Measurements from ENCODE around the gene IL17D. TPM values are rescaled to one million over a fixed set of nuclear protein-coding genes. Genes with fewer than 3 reads are reported as not detected.

IL17D gene
- total RNA-seq, 1 experiment from 2014 or later, result 1.2 TPM

- Histone ChIP-seq H4K20me1 (ENCODE audit: control insufficient read depth, insufficient read depth, insufficient read length) (no peaks in the 10 kb centered on the region), H3K4ac (ENCODE audit: low read depth, low read length) (no peak overlapping the region), H3K79me2 (ENCODE audit: insufficient read depth, low read length) (no peaks in the 10 kb centered on the region), H2BK20ac (ENCODE audit: low read depth, low read length, poor library complexity, severe bottlenecking) (no peak overlapping the region), H2BK5ac (ENCODE audit: insufficient read length, low read length) (no peak overlapping the region), H4K91ac (ENCODE audit: insufficient read length, low read depth, low read length) (no peak overlapping the region), H3K14ac (ENCODE audit: insufficient read depth, low read length) (no peak overlapping the region), H3K23ac (ENCODE audit: insufficient read length, low read depth, low read length) (no peak overlapping the region), H3K27me3 (ENCODE audit: insufficient read depth, low read length) (no peaks in the 10 kb centered on the region), H2AK5ac (ENCODE audit: insufficient read length, low read length) (no peak overlapping the region), H3K79me1 (ENCODE audit: insufficient read depth, low read depth, low read length, poor library complexity, severe bottlenecking) (no peaks in the 10 kb centered on the region), H2BK12ac (ENCODE audit: insufficient read length, low read depth, low read length) (no peak overlapping the region), H3K4me1 (ENCODE audit: insufficient read depth, low read length) (no peaks in the 10 kb centered on the region), H3K27ac (ENCODE audit: insufficient read length, low read depth, low read length) (no peak overlapping the region), H3K23me2 (ENCODE audit: insufficient read length, low read depth, low read length, poor library complexity, severe bottlenecking) (peaks cover 6% of the 10 kb centered on the region), H3K4me2 (ENCODE audit: insufficient read depth, insufficient read length, low read length) (no peak overlapping the region), H3T11ph (ENCODE audit: low read length) (no peak overlapping the region), H4K5ac (ENCODE audit: insufficient read length, low read depth, low read length) (no peak overlapping the region), H4K8ac (replicated peaks; ENCODE audit: insufficient read length, low read depth, low read length) (no peak overlapping the region), H2AFZ (ENCODE audit: low read length) (no peak overlapping the region), H2BK15ac (ENCODE audit: low read depth, low read length) (no peak overlapping the region), H3K18ac (ENCODE audit: insufficient read length, low read depth, low read length) (no peak overlapping the region), H3K9me3 (ENCODE audit: control insufficient read depth, low read depth, low read length) (no peaks in the 10 kb centered on the region), H3K9ac (ENCODE audit: extremely low read depth, insufficient read length, low read length) (no peak overlapping the region), H2BK120ac (ENCODE audit: low read depth, low read length, poor library complexity, severe bottlenecking) (no peak overlapping the region), H3K56ac (ENCODE audit: insufficient read length, low read depth, low read length) (no peak overlapping the region)
- Mint-ChIP-seq H3K9me3 (peaks cover 19 to 28% of the 10 kb centered on the region in 2 experiments), H3K36me3 (ENCODE audit: insufficient read depth in 1 of 3, low read depth in 3 of 3) (peaks cover 23 to 40% (median 24%) of the 10 kb centered on the region in 3 experiments), H3K27me3 (ENCODE audit: low read depth) (peaks cover 3% of the 10 kb centered on the region; the same call in 1 of the 2 replicates), H3K4me1 (peaks cover 15 to 19% of the 10 kb centered on the region in 2 experiments), H3K4me3 (no peak overlapping the region), H3K27ac (no peak overlapping the region)
- DNase-seq, result no peak
- TF ChIP-seq CTCF (conservative IDR thresholded peaks at IDR 0.05), result no peak
- no CpG with 5 or more reads among the region's 1 CpG for WGBS (ENCODE audit: extremely low coverage, insufficient read length, low lambda C conversion rate)
Measured at GRCh38 chr13:20769834-20770233, 66.3 kb downstream of the IL17D start.

Other genes starting within 250 kb of the IL17D start
- gene CRYL1, start 177.8 kb upstream of the IL17D start, total RNA-seq (2021), result 3.2 and 3.7 TPM in 2 replicates
- gene IFT88, start 136.5 kb upstream of the IL17D start, total RNA-seq (2021), result 5.2 and 5.6 TPM in 2 replicates
- 5.1 and 6.1 TPM in 2 replicates for gene EEF1AKMT1, start 70.3 kb downstream of the IL17D start, total RNA-seq (2021)
- gene XPO4, start 199.0 kb downstream of the IL17D start, total RNA-seq (2021), result 34.1 and 36.1 TPM in 2 replicates

All from H9 (cell line).